ENCODE results near the gene ERBIN.

Gene ERBIN

DNA sequence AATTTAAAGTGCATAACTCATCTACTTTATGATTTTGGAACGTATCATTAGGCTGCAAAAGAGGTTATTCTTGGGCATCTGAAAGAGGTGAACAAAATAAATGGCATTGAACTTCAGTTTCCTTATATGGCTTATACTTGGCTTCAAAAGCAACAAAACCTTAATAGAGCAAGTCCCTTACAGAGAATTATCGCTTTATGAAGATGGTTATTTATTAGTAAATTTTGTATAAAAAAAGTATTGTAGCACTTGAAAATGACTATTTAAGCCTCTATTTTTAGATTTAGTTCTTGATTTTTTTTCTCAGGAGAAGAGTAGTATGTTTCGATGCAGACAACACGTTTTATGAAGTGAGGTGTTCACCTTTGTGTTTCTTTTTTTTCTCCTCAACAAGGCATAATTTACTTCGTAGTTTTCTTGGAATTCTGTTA is 2.0 kb downstream of the ERBIN start:
- Histone ChIP-seq H3K27ac (ENCODE audit: low read length) (no peak overlapping the region), H3K4me1 (ENCODE audit: control insufficient read depth, insufficient read depth, low read length) (no peaks in the 10 kb centered on the region), H3K27me3 (ENCODE audit: control insufficient read depth, insufficient read depth, low read length) (peaks cover 2% of the 10 kb centered on the region; the same call in 1 of the 2 replicates), H3K4me3 (ENCODE audit: low read length) (peak overlapping the region; percentile 13; the same call in 1 of the 2 replicates), H3K9me3 (ENCODE audit: control insufficient read depth, insufficient read depth, low read length) (no peaks in the 10 kb centered on the region), H3K36me3 (ENCODE audit: control insufficient read depth, insufficient read depth, low read length) (no peaks in the 10 kb centered on the region)
- WGBS (ENCODE audit: insufficient coverage, insufficient read length): no CpG with 5 or more reads among the region's 5 CpGs
- no peak for DNase-seq (ENCODE audit: low read depth, low spot score)

DNA sequence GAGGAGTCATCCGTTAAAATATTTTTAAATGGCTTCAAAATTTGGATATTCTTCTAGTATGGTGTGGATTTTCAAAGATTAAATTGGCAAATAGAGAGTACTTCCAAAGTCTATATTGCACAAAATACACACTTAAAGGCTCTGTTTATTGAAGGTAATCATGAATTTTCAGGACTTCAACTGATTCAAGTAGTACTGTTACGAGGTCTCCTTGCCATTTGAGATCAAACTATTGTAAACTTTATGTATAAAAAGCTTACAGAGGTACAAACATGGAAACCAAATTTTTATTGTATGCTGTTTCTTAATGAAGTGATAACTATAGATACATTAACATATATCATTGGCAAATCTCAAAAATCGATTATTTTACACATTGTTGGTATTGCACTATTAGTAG is 2.5 kb downstream of the ERBIN start:
- peaks cover 2% of the 10 kb centered on the region; the same call in 1 of the 2 replicates for H3K27me3 ChIP-seq (ENCODE audit: control insufficient read depth, insufficient read depth, low read length)
- H3K4me1 ChIP-seq (ENCODE audit: control insufficient read depth, insufficient read depth, low read length): no peaks in the 10 kb centered on the region

DNA sequence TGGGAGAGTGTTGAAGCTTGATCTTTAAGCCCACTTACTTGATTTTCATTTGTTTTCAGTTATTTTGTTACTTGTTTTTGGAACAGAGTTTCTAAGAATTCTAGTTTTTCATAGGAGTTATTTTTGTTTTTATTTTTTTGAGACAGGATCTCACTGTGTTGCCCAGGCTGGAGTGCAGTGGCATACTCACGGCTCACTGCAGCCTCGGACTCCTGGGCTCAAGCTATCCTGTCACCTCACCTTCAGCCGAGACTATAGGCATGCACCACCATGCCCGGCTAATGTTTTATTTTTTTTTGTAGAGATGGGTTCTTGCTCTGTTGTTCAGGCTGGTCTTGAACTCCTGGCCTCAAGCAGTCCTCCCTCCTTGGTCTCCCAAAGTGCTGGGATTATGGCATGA is 6.3 kb downstream of the ERBIN start:
- no peaks in the 10 kb centered on the region for H3K36me3 ChIP-seq (ENCODE audit: control insufficient read depth, insufficient read depth, low read length)
- H3K9me3 ChIP-seq (ENCODE audit: control insufficient read depth, insufficient read depth, low read length): no peaks in the 10 kb centered on the region
- H3K27me3 ChIP-seq (ENCODE audit: control insufficient read depth, insufficient read depth, low read length): no peaks in the 10 kb centered on the region
- no peak overlapping the region for H3K4me3 ChIP-seq (ENCODE audit: low read length)
- no peaks in the 10 kb centered on the region for H3K4me1 ChIP-seq (ENCODE audit: control insufficient read depth, insufficient read depth, low read length)
- no CpG with 5 or more reads among the region's 4 CpGs for WGBS (ENCODE audit: insufficient coverage, insufficient read length)
- H3K27ac ChIP-seq (ENCODE audit: low read length): no peak overlapping the region
- DNase-seq (ENCODE audit: low read depth, low spot score): no peak

More for the DNA sequence above, 2.5 kb downstream of the ERBIN start:
- no peak overlapping the region for H3K4me3 ChIP-seq (ENCODE audit: low read length)
- H3K36me3 ChIP-seq (ENCODE audit: control insufficient read depth, insufficient read depth, low read length): no peaks in the 10 kb centered on the region
- no peak for DNase-seq (ENCODE audit: low read depth, low spot score)
- WGBS (ENCODE audit: insufficient coverage, insufficient read length): no CpG with 5 or more reads among the region's 3 CpGs
- no peak overlapping the region for H3K27ac ChIP-seq (ENCODE audit: low read length)
- no peaks in the 10 kb centered on the region for H3K9me3 ChIP-seq (ENCODE audit: control insufficient read depth, insufficient read depth, low read length)

DNA sequence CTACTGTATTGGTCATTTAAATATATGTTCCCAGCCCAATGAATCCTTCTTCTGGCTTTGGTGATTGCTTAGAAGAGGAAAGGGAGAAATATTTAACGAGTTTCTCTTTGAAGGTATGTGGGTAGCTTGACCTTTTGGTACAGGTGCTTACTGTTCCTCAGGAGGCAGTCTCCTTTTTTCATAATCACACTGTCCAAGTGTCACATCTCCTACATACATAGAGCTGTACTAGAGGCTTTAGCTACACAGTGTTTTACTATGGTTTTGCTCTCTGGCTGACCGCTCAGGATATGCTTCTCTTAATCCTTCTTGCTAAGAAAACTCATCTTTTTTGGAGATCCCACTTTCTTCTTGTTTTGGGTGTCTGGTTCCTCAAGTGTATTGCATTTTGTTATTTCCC is 6.9 kb downstream of the ERBIN start:
- no peaks in the 10 kb centered on the region for H3K4me1 ChIP-seq (ENCODE audit: control insufficient read depth, insufficient read depth, low read length)
- no peak overlapping the region for H3K4me3 ChIP-seq (ENCODE audit: low read length)
- H3K27me3 ChIP-seq (ENCODE audit: control insufficient read depth, insufficient read depth, low read length): no peaks in the 10 kb centered on the region
- H3K9me3 ChIP-seq (ENCODE audit: control insufficient read depth, insufficient read depth, low read length): no peaks in the 10 kb centered on the region
- no peaks in the 10 kb centered on the region for H3K36me3 ChIP-seq (ENCODE audit: control insufficient read depth, insufficient read depth, low read length)
- H3K27ac ChIP-seq (ENCODE audit: low read length): no peak overlapping the region
- no peak for DNase-seq (ENCODE audit: low read depth, low spot score)
- no CpG with 5 or more reads among the region's 2 CpGs for WGBS (ENCODE audit: insufficient coverage, insufficient read length)

DNA sequence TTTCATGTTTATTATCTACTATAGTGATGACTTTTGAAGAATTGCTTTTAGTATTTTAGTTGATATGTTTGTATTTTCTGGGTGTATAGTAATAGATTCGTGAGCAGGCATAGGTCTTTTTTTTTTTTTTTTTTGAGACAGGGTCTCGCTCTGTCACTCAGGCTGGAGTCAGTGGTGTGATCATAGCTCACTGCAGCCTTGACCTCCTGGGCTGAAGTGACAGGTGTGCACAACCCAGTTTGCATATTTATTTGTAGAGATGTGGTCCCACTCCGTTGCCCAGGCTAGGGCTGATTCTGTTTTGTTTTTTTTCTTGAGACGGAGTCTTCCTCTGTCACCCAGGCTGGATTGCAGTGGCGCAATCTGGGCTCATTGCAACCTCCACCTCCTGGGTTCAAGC is 11.9 kb downstream of the ERBIN start:
- WGBS (ENCODE audit: insufficient coverage, insufficient read length): 100% methylated on average over 1 of the region's 5 CpGs
- Histone ChIP-seq H3K4me1 (ENCODE audit: control insufficient read depth, insufficient read depth, low read length) (no peaks in the 10 kb centered on the region), H3K9me3 (ENCODE audit: control insufficient read depth, insufficient read depth, low read length) (no peaks in the 10 kb centered on the region), H3K27me3 (ENCODE audit: control insufficient read depth, insufficient read depth, low read length) (no peaks in the 10 kb centered on the region), H3K4me3 (ENCODE audit: low read length) (no peak overlapping the region), H3K36me3 (ENCODE audit: control insufficient read depth, insufficient read depth, low read length) (no peaks in the 10 kb centered on the region), H3K27ac (ENCODE audit: low read length) (no peak overlapping the region)
- no peak for DNase-seq (ENCODE audit: low read depth, low spot score)

DNA sequence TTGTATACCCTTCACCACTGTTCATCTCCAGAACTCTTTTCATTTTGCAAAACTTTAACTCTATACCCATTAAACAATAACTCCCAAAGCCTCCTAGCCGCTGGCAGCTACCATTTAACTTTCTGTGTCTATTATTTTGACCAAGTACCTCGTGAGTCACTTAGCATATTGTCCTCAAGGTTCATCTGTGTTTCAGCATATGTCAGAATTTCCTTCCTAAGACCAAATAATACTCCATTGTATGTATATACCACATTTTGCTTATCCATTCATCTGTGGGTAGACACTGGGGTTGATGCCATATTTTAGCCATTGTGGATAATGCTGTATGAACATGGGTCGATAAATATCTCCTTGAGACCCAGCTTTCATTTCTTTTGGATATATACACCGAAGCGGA is 17.4 kb downstream of the ERBIN start:
- no CpG with 5 or more reads among the region's 5 CpGs for WGBS (ENCODE audit: insufficient coverage, insufficient read length)
- H3K36me3 ChIP-seq (ENCODE audit: control insufficient read depth, insufficient read depth, low read length): 0 out of 2 replicates have a peak, but pooled peaks cover 2% of the 10 kb centered on the region
- H3K4me1 ChIP-seq (ENCODE audit: control insufficient read depth, insufficient read depth, low read length): no peaks in the 10 kb centered on the region
- no peaks in the 10 kb centered on the region for H3K9me3 ChIP-seq (ENCODE audit: control insufficient read depth, insufficient read depth, low read length)
- no peak overlapping the region for H3K27ac ChIP-seq (ENCODE audit: low read length)
- H3K27me3 ChIP-seq (ENCODE audit: control insufficient read depth, insufficient read depth, low read length): no peaks in the 10 kb centered on the region
- no peak for DNase-seq (ENCODE audit: low read depth, low spot score)
- no peak overlapping the region for H3K4me3 ChIP-seq (ENCODE audit: low read length)

DNA sequence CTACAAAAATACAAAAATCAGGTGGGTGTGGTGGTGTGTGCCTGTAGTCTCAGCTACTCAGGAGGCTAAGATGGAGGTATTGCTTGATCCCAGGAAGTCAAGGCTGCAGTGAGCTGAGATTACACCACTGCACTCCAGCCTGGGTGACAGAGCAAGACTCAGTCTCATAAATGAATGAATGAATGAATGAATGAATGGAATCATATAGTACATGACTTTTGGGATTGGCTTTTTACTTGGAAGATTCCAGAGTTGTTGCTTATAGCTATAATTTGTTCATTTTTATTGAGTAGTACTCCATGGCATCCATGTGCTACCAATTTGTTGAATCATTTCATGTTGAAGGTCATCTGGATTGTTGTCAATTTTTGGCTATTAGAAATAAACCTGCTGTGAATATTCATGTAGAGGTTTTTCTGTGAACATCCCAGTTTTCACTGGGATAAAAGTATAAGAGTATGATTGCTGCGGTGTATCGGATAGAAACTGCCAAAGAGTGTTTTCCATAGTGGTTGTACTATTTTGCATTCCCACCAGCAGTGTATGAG is 19.9 kb downstream of the ERBIN start:
- Histone ChIP-seq H3K4me3 (ENCODE audit: low read length) (no peak overlapping the region), H3K27me3 (ENCODE audit: control insufficient read depth, insufficient read depth, low read length) (no peaks in the 10 kb centered on the region), H3K36me3 (ENCODE audit: control insufficient read depth, insufficient read depth, low read length) (0 out of 2 replicates have a peak, but pooled peaks cover 2% of the 10 kb centered on the region), H3K9me3 (ENCODE audit: control insufficient read depth, insufficient read depth, low read length) (no peaks in the 10 kb centered on the region), H3K27ac (ENCODE audit: low read length) (no peak overlapping the region), H3K4me1 (ENCODE audit: control insufficient read depth, insufficient read depth, low read length) (no peaks in the 10 kb centered on the region)
- no peak for DNase-seq (ENCODE audit: low read depth, low spot score)
- WGBS (ENCODE audit: insufficient coverage, insufficient read length): no CpG with 5 or more reads among the region's 2 CpGs

DNA sequence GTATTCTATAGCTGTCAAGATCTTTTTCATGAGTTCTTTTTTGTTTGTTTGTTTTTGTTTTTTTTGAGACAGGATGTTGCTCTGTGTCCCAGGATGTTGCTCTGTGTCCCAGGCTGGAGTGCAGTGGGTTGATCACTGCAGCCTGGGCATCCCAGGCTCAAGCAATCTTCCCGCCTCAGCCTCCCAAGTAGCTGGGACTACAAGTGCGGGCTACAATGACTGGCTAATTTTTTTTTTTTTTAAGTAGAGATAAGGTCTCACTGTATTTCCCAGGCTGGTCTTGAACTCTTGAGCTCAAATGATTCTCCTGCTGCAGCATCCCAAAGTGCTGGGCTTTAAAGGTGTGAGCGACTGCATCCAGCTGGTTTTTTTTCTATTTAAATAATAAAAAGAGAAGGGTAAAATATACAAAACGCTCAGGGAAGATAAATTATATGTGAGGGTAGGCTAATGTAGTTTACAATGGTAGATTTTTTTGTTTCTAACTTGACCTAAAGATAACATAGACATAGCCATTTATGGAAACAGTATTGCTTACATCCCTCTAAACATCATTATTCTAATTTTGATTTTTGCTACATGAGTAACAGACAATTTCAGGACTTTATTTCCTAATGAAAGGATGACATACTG is 21.9 kb downstream of the ERBIN start:
- WGBS (ENCODE audit: insufficient coverage, insufficient read length): 100% methylated on average over 1 of the region's 4 CpGs
- no peaks in the 10 kb centered on the region for H3K9me3 ChIP-seq (ENCODE audit: control insufficient read depth, insufficient read depth, low read length)
- H3K4me1 ChIP-seq (ENCODE audit: control insufficient read depth, insufficient read depth, low read length): no peaks in the 10 kb centered on the region
- 0 out of 2 replicates have a peak, but pooled peaks cover 2% of the 10 kb centered on the region for H3K36me3 ChIP-seq (ENCODE audit: control insufficient read depth, insufficient read depth, low read length)
- no peaks in the 10 kb centered on the region for H3K27me3 ChIP-seq (ENCODE audit: control insufficient read depth, insufficient read depth, low read length)
- no peak overlapping the region for H3K27ac ChIP-seq (ENCODE audit: low read length)
- H3K4me3 ChIP-seq (ENCODE audit: low read length): no peak overlapping the region
- no peak for DNase-seq (ENCODE audit: low read depth, low spot score)

DNA sequence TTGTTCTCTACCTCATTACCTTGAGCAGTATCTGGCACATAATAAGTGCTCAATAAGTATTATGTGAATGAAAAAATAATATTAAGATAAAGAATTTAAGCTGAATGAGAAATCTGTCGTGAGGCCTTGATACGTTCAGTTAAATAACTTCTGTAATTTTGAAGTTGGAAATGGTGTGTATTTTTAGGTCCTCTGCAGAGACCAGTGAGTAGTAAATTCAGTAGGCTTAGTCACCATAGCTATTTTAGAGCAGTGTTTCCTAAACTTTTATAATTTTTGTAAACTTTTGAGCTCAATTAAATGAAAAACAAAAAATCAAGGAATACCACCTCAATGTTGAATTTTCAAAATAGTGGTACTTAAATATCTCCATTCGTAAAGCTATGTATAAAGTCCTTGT is 25.0 kb downstream of the ERBIN start:
- no peak for DNase-seq (ENCODE audit: low read depth, low spot score)
- H3K36me3 ChIP-seq (ENCODE audit: control insufficient read depth, insufficient read depth, low read length): no peaks in the 10 kb centered on the region
- no peak overlapping the region for H3K4me3 ChIP-seq (ENCODE audit: low read length)
- H3K4me1 ChIP-seq (ENCODE audit: control insufficient read depth, insufficient read depth, low read length): no peaks in the 10 kb centered on the region; the same call in 1 of the 2 replicates
- H3K9me3 ChIP-seq (ENCODE audit: control insufficient read depth, insufficient read depth, low read length): no peaks in the 10 kb centered on the region
- 100% methylated on average over 2 of the region's 3 CpGs for WGBS (ENCODE audit: insufficient coverage, insufficient read length)
- no peaks in the 10 kb centered on the region for H3K27me3 ChIP-seq (ENCODE audit: control insufficient read depth, insufficient read depth, low read length)
- no peak overlapping the region for H3K27ac ChIP-seq (ENCODE audit: low read length)

DNA sequence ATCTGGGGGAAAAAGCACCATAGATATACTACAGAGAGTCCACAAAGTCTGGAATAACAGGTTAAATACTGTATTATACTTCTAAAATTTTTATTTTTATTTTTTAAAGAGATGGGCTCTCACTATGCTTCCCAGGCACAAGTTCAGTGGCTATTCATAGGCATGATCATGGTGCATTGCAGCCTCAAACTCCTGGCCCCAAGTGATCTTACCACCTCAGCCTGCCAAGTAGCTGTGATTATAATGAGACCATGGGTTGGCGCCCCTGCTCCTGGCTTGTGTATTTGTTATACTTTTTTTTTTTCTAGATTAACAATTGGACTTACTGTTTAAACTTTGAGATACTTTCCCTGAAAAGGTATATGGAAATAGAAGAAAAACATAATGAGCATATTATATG is 25.9 kb downstream of the ERBIN start:
- Histone ChIP-seq H3K27ac (ENCODE audit: low read length) (no peak overlapping the region), H3K36me3 (ENCODE audit: control insufficient read depth, insufficient read depth, low read length) (no peaks in the 10 kb centered on the region), H3K4me1 (ENCODE audit: control insufficient read depth, insufficient read depth, low read length) (no peaks in the 10 kb centered on the region; the same call in 1 of the 2 replicates), H3K27me3 (ENCODE audit: control insufficient read depth, insufficient read depth, low read length) (no peaks in the 10 kb centered on the region), H3K4me3 (ENCODE audit: low read length) (no peak overlapping the region), H3K9me3 (ENCODE audit: control insufficient read depth, insufficient read depth, low read length) (no peaks in the 10 kb centered on the region)
- no CpG with 5 or more reads among the region's 1 CpG for WGBS (ENCODE audit: insufficient coverage, insufficient read length)
- no peak for DNase-seq (ENCODE audit: low read depth, low spot score)

DNA sequence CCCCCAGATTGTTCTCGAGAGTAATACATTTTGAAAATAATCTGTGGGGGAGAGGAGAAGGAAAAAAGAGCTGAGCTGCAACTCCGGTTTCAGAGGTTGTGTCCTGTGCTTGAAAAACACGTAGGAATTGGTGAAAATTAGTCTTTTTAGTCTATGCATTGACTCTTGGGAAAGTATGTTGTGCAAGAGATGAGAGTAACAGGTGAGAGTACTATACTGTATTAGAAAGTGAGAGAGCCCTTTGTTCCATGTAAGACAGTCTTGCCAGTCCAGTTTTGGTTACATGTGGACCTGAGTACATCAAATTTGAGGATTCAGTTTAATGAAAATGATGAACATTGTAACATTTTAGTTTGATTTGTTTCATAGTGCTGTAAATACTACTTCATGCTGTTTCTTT is 27.8 kb downstream of the ERBIN start:
- no peaks in the 10 kb centered on the region for H3K36me3 ChIP-seq (ENCODE audit: control insufficient read depth, insufficient read depth, low read length)
- no peak overlapping the region for H3K27ac ChIP-seq (ENCODE audit: low read length)
- WGBS (ENCODE audit: insufficient coverage, insufficient read length): no CpG with 5 or more reads among the region's 3 CpGs
- no peaks in the 10 kb centered on the region for H3K9me3 ChIP-seq (ENCODE audit: control insufficient read depth, insufficient read depth, low read length)
- no peaks in the 10 kb centered on the region; the same call in 1 of the 2 replicates for H3K4me1 ChIP-seq (ENCODE audit: control insufficient read depth, insufficient read depth, low read length)
- no peak for DNase-seq (ENCODE audit: low read depth, low spot score)
- H3K4me3 ChIP-seq (ENCODE audit: low read length): no peak overlapping the region
- no peaks in the 10 kb centered on the region for H3K27me3 ChIP-seq (ENCODE audit: control insufficient read depth, insufficient read depth, low read length)

All from iPS DF 6.9 (cell line).